ENCODE results near the gene TENT5A.

- TF ChIP-seq CTCF (IDR thresholded peaks at IDR 0.05) (no peak), POLR2A (IDR thresholded peaks at IDR 0.05) (no peak), POLR2AphosphoS5 (IDR thresholded peaks at IDR 0.05) (no peak)
Observed at GRCh38 chr6:81783893-81784292, 31.4 kb upstream of the TENT5A start.
